RCC 7860 (cell line): ENCODE data around the gene IGF2BP3.

ENCODE experiments used
- DNase-seq: peaks from one replicate; pipeline ENCODE4 v3.0.0-alpha.2; 2015; ENCODE audit warnings: low spot score
- FAIRE-seq: peaks from 2 replicates; lab custom pipeline; 2012; peaks lifted over from hg19 to GRCh38; lab: Jason Lieb, UNC

IGF2BP3 gene

GRCh38 chr7:23472956-23473843 is 2.9 kb upstream of the IGF2BP3 start:
- DNase-seq (peak; percentile 48), FAIRE-seq (peak; percentile 78)

- no peak for DNase-seq
- FAIRE-seq: no peak
These were observed 2.3 kb upstream of the IGF2BP3 start for GRCh38 chr7:23472556-23472955.

- no peak for DNase-seq
- FAIRE-seq: peak; percentile 57
These were observed 1.8 kb upstream of the IGF2BP3 start for GRCh38 chr7:23472046-23472445.

GRCh38 chr7:23471106-23471859 is 992 bp upstream of the IGF2BP3 start:
- FAIRE-seq: no peak
- DNase-seq: peak; percentile 79

- no peak for FAIRE-seq
- DNase-seq: no peak
These were observed 385 bp downstream of the IGF2BP3 start for GRCh38 chr7:23469961-23470250.

GRCh38 chr7:23469150-23469960 is 936 bp downstream of the IGF2BP3 start:
- DNase-seq: no peak
- FAIRE-seq: no peak

- FAIRE-seq: no peak
These were observed 1.7 kb downstream of the IGF2BP3 start for GRCh38 chr7:23468526-23469149.

GRCh38 chr7:23467806-23468525 is 2.3 kb downstream of the IGF2BP3 start:
- FAIRE-seq (no peak), DNase-seq (peak; percentile 44)

More at GRCh38 chr7:23468526-23469149, 1.7 kb downstream of the IGF2BP3 start:
- no peak for DNase-seq

- DNase-seq (no peak), FAIRE-seq (no peak)
These were observed 2.9 kb downstream of the IGF2BP3 start for GRCh38 chr7:23467291-23467805.

- no peak for DNase-seq
- no peak for FAIRE-seq
These were observed 7.4 kb downstream of the IGF2BP3 start for GRCh38 chr7:23462846-23463245.

- FAIRE-seq (no peak), DNase-seq (no peak)
These were observed 12.2 kb downstream of the IGF2BP3 start for GRCh38 chr7:23458044-23458443.

- FAIRE-seq (no peak), DNase-seq (no peak)
These were observed 14.2 kb downstream of the IGF2BP3 start for GRCh38 chr7:23456093-23456492.

- FAIRE-seq: no peak
These were observed 15.3 kb downstream of the IGF2BP3 start for GRCh38 chr7:23454881-23455526.

GRCh38 chr7:23450518-23450917 is 19.8 kb downstream of the IGF2BP3 start:
- no peak for DNase-seq
- FAIRE-seq: no peak

More at GRCh38 chr7:23454881-23455526, 15.3 kb downstream of the IGF2BP3 start:
- DNase-seq: no peak

GRCh38 chr7:23449941-23450340 is 20.4 kb downstream of the IGF2BP3 start:
- no peak for DNase-seq

GRCh38 chr7:23445326-23445725 is 25.0 kb downstream of the IGF2BP3 start:
- FAIRE-seq: no peak
- no peak for DNase-seq

More at GRCh38 chr7:23449941-23450340, 20.4 kb downstream of the IGF2BP3 start:
- FAIRE-seq: no peak

- DNase-seq: no peak
- no peak for FAIRE-seq
These were observed 26.3 kb downstream of the IGF2BP3 start for GRCh38 chr7:23443974-23444373.

GRCh38 chr7:23438171-23438570 is 32.1 kb downstream of the IGF2BP3 start:
- DNase-seq (no peak), FAIRE-seq (no peak)

GRCh38 chr7:23434147-23434917 is 36.0 kb downstream of the IGF2BP3 start:
- FAIRE-seq: no peak
- DNase-seq: no peak
